Measurements from ENCODE around the gene HPGDS. TPM values are rescaled to one million over a fixed set of nuclear protein-coding genes. Genes with fewer than 3 reads are reported as not detected.

Gene HPGDS
- total and polyA plus RNA-seq, 10 of the 15 experiments (the other 5 are each of a cell fraction or from before 2014, with no cell fraction given): not detected

GRCh38 chr4:94372991-94373390, 30.4 kb upstream of the HPGDS start:
- BruUV-seq (replicated peaks): no TSS peak
- FAIRE-seq (no peak), ATAC-seq (no peak)

GRCh38 chr4:94372228-94372978, 29.8 kb upstream of the HPGDS start:
- no TSS peak for BruUV-seq (replicated peaks)
- no peak overlapping the region for H3K9ac ChIP-seq (ENCODE audit: control insufficient read depth, insufficient read depth, low read length)
- intact Hi-C loops (cut with micrococcal nuclease; ENCODE audit: unreplicated experiment): no loop called here
- H4K20me1 ChIP-seq (ENCODE audit: control insufficient read depth, insufficient read depth): no peaks in the 10 kb centered on the region
- H3K27ac ChIP-seq (ENCODE audit: control insufficient read depth, insufficient read depth): no peak overlapping the region
- no peak overlapping the region for H2AFZ ChIP-seq (ENCODE audit: control insufficient read depth, low read depth, low read length)
- SMC1A ChIA-PET (ENCODE audit: uncharacterized antibody, unreplicated experiment): no interaction called here
- ATAC-seq (no peak), DNase-seq (ENCODE audit: low read depth, low spot score) (no peak), FAIRE-seq (no peak)
- POLR2A ChIA-PET: no interaction called here
- CTCF ChIA-PET: no interaction called here
- in situ Hi-C loops (cut with MboI): no loop called here
- H3K4me3 ChIP-seq: no peak overlapping the region
- TF ChIP-seq E2F8 (IDR thresholded peaks at IDR 0.05; ENCODE audit: low read depth, partially characterized antibody): no peak
- TF ChIP-seq CBX3 (IDR thresholded peaks at IDR 0.05; ENCODE audit: borderline replicate concordance, low read depth): no peak
- TF ChIP-seq CHD4 (IDR thresholded peaks at IDR 0.05): no peak
- TF ChIP-seq CEBPZ (IDR thresholded peaks at IDR 0.05; ENCODE audit: low read depth, low read length): no peak
- no peak for TF ChIP-seq RFX5 (IDR thresholded peaks at IDR 0.05; ENCODE audit: low read depth, low read length)
- no peak for TF ChIP-seq GABPA (IDR thresholded peaks at IDR 0.05; ENCODE audit: low read depth)
- TF ChIP-seq EP300 (IDR thresholded peaks at IDR 0.05; ENCODE audit: borderline replicate concordance in 1 of 2, control insufficient read depth in 1 of 2, low read depth in 2 of 2, low read length in 2 of 2): no peak
- TF ChIP-seq HDAC2 (IDR thresholded peaks at IDR 0.05): no peak
- H3K36me3 ChIP-seq (ENCODE audit: control insufficient read depth in 2 of 2, insufficient read depth in 2 of 2, low read length in 1 of 2): no peaks in the 10 kb centered on the region
- H3K79me2 ChIP-seq (ENCODE audit: control insufficient read depth, insufficient read depth, low read length): no peaks in the 10 kb centered on the region
- RAD21 ChIA-PET (ENCODE audit: unreplicated experiment): no interaction called here
- no peaks in the 10 kb centered on the region; a peak in 2 of 4 replicates for H3K27me3 ChIP-seq (replicated peaks in 1 of 2; ENCODE audit: control insufficient read depth in 2 of 2, insufficient read depth in 2 of 2, low read length in 1 of 2)
- no peaks in the 10 kb centered on the region for H3K4me1 ChIP-seq (ENCODE audit: control insufficient read depth, insufficient read depth, low read length)
- WGBS (ENCODE audit: insufficient coverage, insufficient replicate concordance, low lambda C conversion rate, missing lambda C conversion rate): 23% methylated on average over 4 of the region's 4 CpGs
- no peak overlapping the region for H3K4me2 ChIP-seq (ENCODE audit: control insufficient read depth, insufficient read depth)
- H3K9me3 ChIP-seq (replicated peaks; ENCODE audit: control insufficient read depth, insufficient read depth, low read length): no peaks in the 10 kb centered on the region

More at GRCh38 chr4:94372991-94373390, 30.4 kb upstream of the HPGDS start:
- Histone ChIP-seq H2AFZ (ENCODE audit: control insufficient read depth, low read depth, low read length) (no peak overlapping the region), H3K27me3 (replicated peaks in 1 of 2; ENCODE audit: control insufficient read depth in 2 of 2, insufficient read depth in 2 of 2, low read length in 1 of 2) (no peaks in the 10 kb centered on the region; a peak in 2 of 4 replicates), H3K4me3 (no peak overlapping the region), H3K27ac (ENCODE audit: control insufficient read depth, insufficient read depth) (no peak overlapping the region), H3K4me2 (ENCODE audit: control insufficient read depth, insufficient read depth) (no peak overlapping the region), H3K9me3 (replicated peaks; ENCODE audit: control insufficient read depth, insufficient read depth, low read length) (no peaks in the 10 kb centered on the region), H4K20me1 (ENCODE audit: control insufficient read depth, insufficient read depth) (no peaks in the 10 kb centered on the region), H3K36me3 (ENCODE audit: control insufficient read depth in 2 of 2, insufficient read depth in 2 of 2, low read length in 1 of 2) (no peaks in the 10 kb centered on the region), H3K79me2 (ENCODE audit: control insufficient read depth, insufficient read depth, low read length) (no peaks in the 10 kb centered on the region), H3K4me1 (ENCODE audit: control insufficient read depth, insufficient read depth, low read length) (no peaks in the 10 kb centered on the region), H3K9ac (ENCODE audit: control insufficient read depth, insufficient read depth, low read length) (no peak overlapping the region)
- TF ChIP-seq SREBF2 (IDR thresholded peaks at IDR 0.05; ENCODE audit: low read length) (no peak), PAX8 (IDR thresholded peaks at IDR 0.05) (no peak), MYB (IDR thresholded peaks at IDR 0.05; ENCODE audit: borderline replicate concordance, low read depth, low read length) (no peak)
- ChIA-PET CTCF (no interaction called here), SMC1A (ENCODE audit: uncharacterized antibody, unreplicated experiment) (no interaction called here), POLR2A (no interaction called here), RAD21 (ENCODE audit: unreplicated experiment) (no interaction called here)
- intact Hi-C loops (cut with micrococcal nuclease; ENCODE audit: unreplicated experiment) (no loop called here), in situ Hi-C loops (cut with MboI) (no loop called here)
- DNase-seq (ENCODE audit: low read depth, low spot score): no peak
- WGBS (ENCODE audit: insufficient coverage, insufficient replicate concordance, low lambda C conversion rate, missing lambda C conversion rate): 48% methylated on average over 3 of the region's 3 CpGs
